Measurements from ENCODE around the gene MORF4L1. TPM values are rescaled to one million over a fixed set of nuclear protein-coding genes. Genes with fewer than 3 reads are reported as not detected.

The MORF4L1 gene
- total and polyA plus RNA-seq, 2 experiments from 2014 or later: 340 to 381 TPM

GRCh38 chr15:78831229-78832207, 41.2 kb upstream of the MORF4L1 start:
- 97% methylated on average over 70 of the region's 73 CpGs for whole genome bisulfite sequencing (ENCODE audit: low lambda C conversion rate, missing lambda C conversion rate)

GRCh38 chr15:78836333-78836732, 36.4 kb upstream of the MORF4L1 start:
- H3K9me2 ChIP-seq (replicated peaks; ENCODE audit: insufficient read depth): no peaks in the 10 kb centered on the region
- TF ChIP-seq CTCF (IDR thresholded peaks at IDR 0.05; ENCODE audit: poor library complexity) (no peak), EZH2phosphoT487 (IDR thresholded peaks at IDR 0.05; ENCODE audit: low read depth, severe bottlenecking, unreplicated experiment) (no peak), EZH2 (IDR thresholded peaks at IDR 0.05; ENCODE audit: borderline replicate concordance) (no peak)
- no peak overlapping the region for H3K4me3 ChIP-seq
- DNase-seq (ENCODE audit: low spot score): no peak
- H3K79me2 ChIP-seq: no peaks in the 10 kb centered on the region
- no peaks in the 10 kb centered on the region for H3K9me3 ChIP-seq (ENCODE audit: low read depth)
- H3K27me3 ChIP-seq: no peaks in the 10 kb centered on the region
- no peaks in the 10 kb centered on the region for H3K4me1 ChIP-seq (ENCODE audit: insufficient read depth)
- no peak overlapping the region for H2AFZ ChIP-seq
- H3K36me3 ChIP-seq (replicated peaks; ENCODE audit: insufficient read depth, low read depth): no peaks in the 10 kb centered on the region
- H4K20me1 ChIP-seq (ENCODE audit: insufficient read depth, poor library complexity, severe bottlenecking): no peaks in the 10 kb centered on the region
- H3K27ac ChIP-seq: no peak overlapping the region
- H3K4me2 ChIP-seq: no peak overlapping the region
- WGBS (ENCODE audit: low lambda C conversion rate, missing lambda C conversion rate): 100% methylated on average over 1 of the region's 1 CpG

More at GRCh38 chr15:78831229-78832207, 41.2 kb upstream of the MORF4L1 start:
- H2AFZ ChIP-seq: no peak overlapping the region
- no peak overlapping the region for H3K27ac ChIP-seq
- no peaks in the 10 kb centered on the region for H3K79me2 ChIP-seq
- H3K36me3 ChIP-seq (replicated peaks; ENCODE audit: insufficient read depth, low read depth): no peaks in the 10 kb centered on the region
- H3K4me2 ChIP-seq: no peak overlapping the region
- no peaks in the 10 kb centered on the region for H3K27me3 ChIP-seq
- H3K9me2 ChIP-seq (replicated peaks; ENCODE audit: insufficient read depth): no peaks in the 10 kb centered on the region
- TF ChIP-seq EZH2 (IDR thresholded peaks at IDR 0.05; ENCODE audit: borderline replicate concordance): no peak
- TF ChIP-seq CTCF (IDR thresholded peaks at IDR 0.05; ENCODE audit: poor library complexity): no peak
- TF ChIP-seq EZH2phosphoT487 (IDR thresholded peaks at IDR 0.05; ENCODE audit: low read depth, severe bottlenecking, unreplicated experiment): no peak
- H4K20me1 ChIP-seq (ENCODE audit: insufficient read depth, poor library complexity, severe bottlenecking): no peaks in the 10 kb centered on the region
- no peaks in the 10 kb centered on the region for H3K9me3 ChIP-seq (ENCODE audit: low read depth)
- no peak for DNase-seq (ENCODE audit: low spot score)
- H3K4me3 ChIP-seq: no peak overlapping the region
- no peaks in the 10 kb centered on the region for H3K4me1 ChIP-seq (ENCODE audit: insufficient read depth)

- DNase-seq (ENCODE audit: low spot score): no peak
- Histone ChIP-seq H3K27ac (no peak overlapping the region), H3K27me3 (no peaks in the 10 kb centered on the region), H3K4me3 (no peak overlapping the region), H2AFZ (no peak overlapping the region), H3K79me2 (no peaks in the 10 kb centered on the region), H3K4me1 (ENCODE audit: insufficient read depth) (no peaks in the 10 kb centered on the region), H4K20me1 (ENCODE audit: insufficient read depth, poor library complexity, severe bottlenecking) (no peaks in the 10 kb centered on the region), H3K9me3 (ENCODE audit: low read depth) (no peaks in the 10 kb centered on the region), H3K36me3 (replicated peaks; ENCODE audit: insufficient read depth, low read depth) (no peaks in the 10 kb centered on the region), H3K9me2 (replicated peaks; ENCODE audit: insufficient read depth) (no peaks in the 10 kb centered on the region), H3K4me2 (no peak overlapping the region)
- 66% methylated on average over 2 of the region's 2 CpGs for WGBS (ENCODE audit: low lambda C conversion rate, missing lambda C conversion rate)
- TF ChIP-seq CTCF (IDR thresholded peaks at IDR 0.05; ENCODE audit: poor library complexity) (no peak), EZH2 (IDR thresholded peaks at IDR 0.05; ENCODE audit: borderline replicate concordance) (no peak)
Measured at GRCh38 chr15:78837131-78837530, 35.6 kb upstream of the MORF4L1 start.
